Osteoblast (primary cell): ENCODE measurements around the gene RNF151. TPM values are rescaled to one million over a fixed set of nuclear protein-coding genes. Genes with fewer than 3 reads are reported as not detected.
A peak's percentile ranks its signal among the peaks of the same experiment; 100 is the strongest.
"Not testable (repeated sequence)": the region's sequence is repeated elsewhere in the genome, so short reads cannot be mapped to it uniquely, and the experiment has no call there.

ENCODE experiments used
- DNase-seq: peaks from one replicate; pipeline ENCODE4 v3.0.0; 2011; ENCODE audit warnings: low spot score, mixed read lengths; ENCODE audit not compliant: insufficient read length; ENCODE audit errors: missing footprints
- H2AFZ ChIP-seq: 2 replicates; pipeline ENCODE4 v1.6.0; 2011; ENCODE audit warnings: mild to moderate bottlenecking, low read length
- H3K27ac ChIP-seq: 2 replicates; pipeline ENCODE4 v1.5.1; 2011; ENCODE audit warnings: mild to moderate bottlenecking, low read depth, low read length, moderate library complexity
- H3K27me3 ChIP-seq: 2 replicates; pipeline ENCODE4 v1.6.0; 2012; ENCODE audit warnings: mild to moderate bottlenecking, control low read depth, inconsistent platforms, low read length, moderate library complexity; ENCODE audit not compliant: insufficient read depth
- H3K36me3 ChIP-seq: 2 replicates; pipeline ENCODE4 v1.5.1; 2011; ENCODE audit warnings: mild to moderate bottlenecking, low read length, control low read depth, moderate library complexity; ENCODE audit not compliant: insufficient read depth
- H3K4me1 ChIP-seq: 2 replicates; pipeline ENCODE4 v1.5.1; 2011; ENCODE audit warnings: mild to moderate bottlenecking, low read length, control low read depth, moderate library complexity; ENCODE audit not compliant: insufficient read depth
- H3K4me2 ChIP-seq: 2 replicates; pipeline ENCODE4 v1.6.0; 2011; ENCODE audit warnings: mild to moderate bottlenecking, low read length; ENCODE audit not compliant: insufficient read depth
- H3K4me3 ChIP-seq: fragments of 200-600 bp; sonication (generic); 3 replicates; pipeline ENCODE4 v1.5.1; 2012; ENCODE audit warnings: mild to moderate bottlenecking, low read length, inconsistent platforms; ENCODE audit not compliant: insufficient read depth
- H3K79me2 ChIP-seq: 2 replicates; pipeline ENCODE4 v1.6.0; 2012; ENCODE audit warnings: mild to moderate bottlenecking, low read length, control low read depth, inconsistent platforms; ENCODE audit not compliant: insufficient read depth
- H3K9me3 ChIP-seq: 2 replicates; pipeline ENCODE4 v1.5.1; 2011; ENCODE audit warnings: low read depth, low read length, control low read depth
- H4K20me1 ChIP-seq: 2 replicates; pipeline ENCODE4 v1.6.0; 2012; ENCODE audit warnings: mild to moderate bottlenecking, low read length, control low read depth; ENCODE audit not compliant: insufficient read depth
- CTCF ChIP-seq: IDR thresholded peaks from 2 replicates; pipeline ENCODE4 v1.5.1; 2011; ENCODE audit warnings: mild to moderate bottlenecking, low read depth, low read length, moderate library complexity; ENCODE audit errors: extremely low read depth
- total RNA-seq: library from RNA; depleted of rRNA; stranded (reverse); fragments of >200 nt; gene quantifications from 2 replicates; pipeline ENCODE4 v1.2.3, GENCODE V29; 2012

Gene RNF151
- total RNA-seq, 1 donor, result 0.36 TPM

- DNase-seq, result peak; percentile 96
- H3K4me1 ChIP-seq, result peaks cover 32% of the 10 kb centered on the region
- TF ChIP-seq CTCF, result no peak
- H4K20me1 ChIP-seq, result peaks cover 59% of the 10 kb centered on the region
- peaks cover 74% of the 10 kb centered on the region for H3K79me2 ChIP-seq
- peak overlapping the region; percentile 57 for H3K27ac ChIP-seq
- no peak overlapping the region for H2AFZ ChIP-seq
- peak overlapping the region; percentile 82 for H3K4me3 ChIP-seq
- H3K27me3 ChIP-seq, result no peaks in the 10 kb centered on the region
- H3K4me2 ChIP-seq, result peak overlapping the region; percentile 96
- H3K9me3 ChIP-seq, result no peaks in the 10 kb centered on the region
- peaks cover 5% of the 10 kb centered on the region for H3K36me3 ChIP-seq
These were observed 41.4 kb downstream of the RNF151 start for GRCh38 chr16:2008009-2008526.

GRCh38 chr16:2008631-2009163 lies 42.0 kb downstream of the RNF151 start:
- H3K79me2 ChIP-seq, result peaks cover 67% of the 10 kb centered on the region
- peak overlapping the region; percentile 82 for H3K4me3 ChIP-seq
- no peaks in the 10 kb centered on the region for H3K9me3 ChIP-seq
- no peaks in the 10 kb centered on the region for H3K36me3 ChIP-seq
- H3K27me3 ChIP-seq, result no peaks in the 10 kb centered on the region
- H3K4me2 ChIP-seq, result peak overlapping the region; percentile 96
- TF ChIP-seq CTCF, result no peak
- H3K4me1 ChIP-seq, result peaks cover 32% of the 10 kb centered on the region
- peaks cover 52% of the 10 kb centered on the region for H4K20me1 ChIP-seq
- peak overlapping the region; percentile 57 for H3K27ac ChIP-seq
- no peak overlapping the region for H2AFZ ChIP-seq
- peak; percentile 92 for DNase-seq

- TF ChIP-seq CTCF, result no peak
- peaks cover 47% of the 10 kb centered on the region for H4K20me1 ChIP-seq
- no peak overlapping the region for H2AFZ ChIP-seq
These were observed 42.6 kb downstream of the RNF151 start for GRCh38 chr16:2009164-2009711.

GRCh38 chr16:2009791-2010510 lies 43.3 kb downstream of the RNF151 start, which contains the start of gene ZNF598:
TSS of gene ZNF598 (minus strand) at chr16:2009821.
- peak; percentile 100 for DNase-seq
- Histone ChIP-seq H3K27ac (peak within 1 kb of the TSS; percentile 88), H3K4me3 (peak within 1 kb of the TSS; percentile 82), H3K79me2 (peaks cover 55% of the 10 kb centered on the region), H3K27me3 (no peaks in the 10 kb centered on the region), H4K20me1 (peaks cover 40% of the 10 kb centered on the region), H3K4me1 (peaks cover 26% of the 10 kb centered on the region), H3K36me3 (no peaks in the 10 kb centered on the region), H2AFZ (peak within 1 kb of the TSS; percentile 84), H3K4me2 (peak within 1 kb of the TSS; percentile 98), H3K9me3 (no peaks in the 10 kb centered on the region)
- TF ChIP-seq CTCF, result no peak

More at GRCh38 chr16:2009164-2009711, 42.6 kb downstream of the RNF151 start:
- Histone ChIP-seq H3K27ac (peak overlapping the region; percentile 57), H3K36me3 (no peaks in the 10 kb centered on the region), H3K79me2 (peaks cover 62% of the 10 kb centered on the region), H3K4me2 (peak overlapping the region; percentile 96), H3K4me1 (peaks cover 29% of the 10 kb centered on the region), H3K27me3 (no peaks in the 10 kb centered on the region), H3K9me3 (no peaks in the 10 kb centered on the region), H3K4me3 (peak overlapping the region; percentile 82)
- DNase-seq, result peak; percentile 91

- not testable (repeated sequence) for H3K4me3 ChIP-seq, H3K27me3 ChIP-seq, H3K36me3 ChIP-seq, H3K9me3 ChIP-seq, H2AFZ ChIP-seq, H3K27ac ChIP-seq, H3K4me2 ChIP-seq, DNase-seq
- peaks cover 26% of the 10 kb centered on the region for H3K4me1 ChIP-seq
- peaks cover 37% of the 10 kb centered on the region for H3K79me2 ChIP-seq
- peaks cover 23% of the 10 kb centered on the region for H4K20me1 ChIP-seq
These were observed 45.1 kb downstream of the RNF151 start for GRCh38 chr16:2011726-2012125.
